Osteocyte (in vitro differentiated cells): ENCODE data around the gene POLR3F. TPM values are rescaled to one million over a fixed set of nuclear protein-coding genes. Genes with fewer than 3 reads are reported as not detected.
A peak's percentile ranks its signal among the peaks of the same experiment; 100 is the strongest.
"Not testable (repeated sequence)": the region's sequence is repeated elsewhere in the genome, so short reads cannot be mapped to it uniquely, and the experiment has no call there.

ENCODE experiments used
- DNase-seq: peaks from one replicate; pipeline ENCODE4 v3.0.0; 2021; ENCODE audit warnings: mixed read lengths; ENCODE audit not compliant: unreplicated experiment; ENCODE audit errors: extremely low spot score
- H3K27ac Mint-ChIP-seq: one replicate; pipeline ENCODE4 v1.8.0; 2021; ENCODE audit warnings: mild to moderate bottlenecking, mixed read lengths; ENCODE audit not compliant: unreplicated experiment
- H3K27me3 Mint-ChIP-seq: one replicate; pipeline ENCODE4 v1.8.0; 2021; ENCODE audit warnings: mixed read lengths; ENCODE audit not compliant: unreplicated experiment
- H3K36me3 Mint-ChIP-seq: one replicate; pipeline ENCODE4 v1.8.0; 2021; ENCODE audit warnings: mixed read lengths; ENCODE audit not compliant: unreplicated experiment
- H3K4me1 Mint-ChIP-seq: one replicate; pipeline ENCODE4 v1.8.0; 2021; ENCODE audit warnings: mixed read lengths; ENCODE audit not compliant: unreplicated experiment
- H3K4me3 Mint-ChIP-seq: one replicate; pipeline ENCODE4 v1.8.0; 2021; ENCODE audit warnings: mild to moderate bottlenecking, moderate library complexity, mixed read lengths; ENCODE audit not compliant: unreplicated experiment
- H3K9me3 Mint-ChIP-seq: one replicate; pipeline ENCODE4 v1.8.0; 2021; ENCODE audit warnings: mixed read lengths; ENCODE audit not compliant: unreplicated experiment
- CTCF ChIP-seq: fragments of 200-600 bp; sonication (generic); IDR thresholded peaks from 2 replicates; pipeline ENCODE4 v1.5.0; 2021; ENCODE audit warnings: antibody characterized with exemption, mild to moderate bottlenecking, moderate library complexity
- total RNA-seq: library from RNA; stranded (reverse); gene quantifications from 2 replicates; pipeline ENCODE4 v1.2.1, GENCODE V29; 2021

The POLR3F gene
- total RNA-seq, 1 donor from 2014 or later = 9.4 TPM

GRCh38 chr20:18481596-18481995 lies 14.4 kb downstream of the POLR3F start:
- H3K4me1 Mint-ChIP-seq = no peaks in the 10 kb centered on the region
- H3K27me3 Mint-ChIP-seq = no peaks in the 10 kb centered on the region
- H3K36me3 Mint-ChIP-seq = peaks cover 24% of the 10 kb centered on the region
- no peak overlapping the region for H3K27ac Mint-ChIP-seq
- H3K4me3 Mint-ChIP-seq = no peak overlapping the region
- no peak for TF ChIP-seq CTCF
- no peak for DNase-seq
- H3K9me3 Mint-ChIP-seq = no peaks in the 10 kb centered on the region

- Mint-ChIP-seq H3K36me3 (peaks cover 25% of the 10 kb centered on the region), H3K4me3 (no peak overlapping the region), H3K27ac (no peak overlapping the region), H3K27me3 (no peaks in the 10 kb centered on the region), H3K4me1 (no peaks in the 10 kb centered on the region), H3K9me3 (no peaks in the 10 kb centered on the region)
- no peak for TF ChIP-seq CTCF
- DNase-seq = no peak
These were observed 21.1 kb downstream of the POLR3F start for GRCh38 chr20:18488301-18488700.

- DNase-seq = no peak
- TF ChIP-seq CTCF = no peak
- H3K4me3 Mint-ChIP-seq = peak overlapping the region; percentile 94
- H3K36me3 Mint-ChIP-seq = peaks cover 2% of the 10 kb centered on the region
- peaks cover 12% of the 10 kb centered on the region for H3K4me1 Mint-ChIP-seq
- H3K9me3 Mint-ChIP-seq = no peaks in the 10 kb centered on the region
- no peaks in the 10 kb centered on the region for H3K27me3 Mint-ChIP-seq
- H3K27ac Mint-ChIP-seq = no peak overlapping the region
These were observed 28.9 kb downstream of the POLR3F start for GRCh38 chr20:18496042-18496441.

GRCh38 chr20:18496740-18497592 lies 29.8 kb downstream of the POLR3F start, which contains the start of gene RBBP9:
RBBP9 (minus strand) TSS chr20:18497225; CDS start chr20:18497167, 58 bp downstream.
- Mint-ChIP-seq H3K4me1 (peaks cover 12% of the 10 kb centered on the region), H3K4me3 (peak within 1 kb of the TSS; percentile 94), H3K36me3 (peaks cover 2% of the 10 kb centered on the region), H3K27me3 (no peaks in the 10 kb centered on the region), H3K9me3 (no peaks in the 10 kb centered on the region), H3K27ac (peak within 1 kb of the TSS; percentile 74)
- peak; percentile 92 for DNase-seq
- TF ChIP-seq CTCF = no peak

GRCh38 chr20:18497603-18498002 lies 30.4 kb downstream of the POLR3F start:
- Mint-ChIP-seq H3K9me3 (no peaks in the 10 kb centered on the region), H3K4me1 (peaks cover 12% of the 10 kb centered on the region), H3K4me3 (peak overlapping the region; percentile 94), H3K27me3 (peaks cover 4% of the 10 kb centered on the region), H3K36me3 (no peaks in the 10 kb centered on the region), H3K27ac (peak overlapping the region; percentile 74)
- DNase-seq = no peak
- no peak for TF ChIP-seq CTCF

- not testable (repeated sequence) for H3K9me3 Mint-ChIP-seq, H3K36me3 Mint-ChIP-seq, H3K27ac Mint-ChIP-seq, DNase-seq, H3K4me1 Mint-ChIP-seq, H3K4me3 Mint-ChIP-seq, H3K27me3 Mint-ChIP-seq
These were observed 34.5 kb downstream of the POLR3F start for GRCh38 chr20:18501672-18502071.
